ENCODE results near the gene SCAP.

The SCAP gene

GRCh38 chr3:47429476-47430270 is 46.1 kb downstream of the SCAP start:
- DNase-seq: no peak

- DNase-seq: no peak
Measured at GRCh38 chr3:47428662-47429061, 47.1 kb downstream of the SCAP start.

- DNase-seq: no peak
Measured at GRCh38 chr3:47427866-47428265, 47.9 kb downstream of the SCAP start.

- DNase-seq: no peak
Measured at GRCh38 chr3:47425959-47426358, 49.8 kb downstream of the SCAP start.

- no peak for DNase-seq
Measured at GRCh38 chr3:47425383-47425778, 50.4 kb downstream of the SCAP start.

GRCh38 chr3:47424434-47425382 is 51.0 kb downstream of the SCAP start:
- DNase-seq: no peak

- DNase-seq: no peak
Measured at GRCh38 chr3:47423548-47424145, 52.1 kb downstream of the SCAP start.

- no peak for DNase-seq
Measured at GRCh38 chr3:47422743-47423142, 53.0 kb downstream of the SCAP start.

- DNase-seq: no peak
Measured at GRCh38 chr3:47421741-47422649, 53.7 kb downstream of the SCAP start.

GRCh38 chr3:47420511-47421484 is 54.9 kb downstream of the SCAP start:
- DNase-seq: peak; percentile 70

- no peak for DNase-seq
Measured at GRCh38 chr3:47420044-47420430, 55.7 kb downstream of the SCAP start.

- DNase-seq: no peak
Measured at GRCh38 chr3:47419083-47420043, 56.4 kb downstream of the SCAP start.

GRCh38 chr3:47418167-47419082 is 57.3 kb downstream of the SCAP start:
- DNase-seq: no peak

GRCh38 chr3:47416041-47416440 is 59.7 kb downstream of the SCAP start:
- DNase-seq: no peak

GRCh38 chr3:47414666-47415587 is 60.8 kb downstream of the SCAP start:
- no peak for DNase-seq

GRCh38 chr3:47414161-47414564 is 61.6 kb downstream of the SCAP start:
- no peak for DNase-seq

GRCh38 chr3:47413751-47414150 is 62.0 kb downstream of the SCAP start:
- DNase-seq: no peak

Measured in NCI-H226 (cell line).